ENCODE results near the gene SESN3.
"Not testable (repeated sequence)": the region's sequence is repeated elsewhere in the genome, so short reads cannot be mapped to it uniquely, and the experiment has no call there.

SESN3 gene
- 45.0 to 1,099 (median 91.7) reads per million in 9 experiments for total RNA-seq

GRCh38 chr11:95231127-95231880 lies at the start of gene SESN3:
Gene SESN3 (minus strand): TSS chr11:95231202. CDS start chr11:95230860, 342 bp downstream.
- H3K4me1 Mint-ChIP-seq (ENCODE audit: low read depth in 2 of 2) = peaks cover 17 to 30% of the 10 kb centered on the region in 2 donors
- ATAC-seq (replicated peaks) = peak; percentile 86

GRCh38 chr11:95279921-95280868 lies 49.2 kb upstream of the SESN3 start:
- no peak for DNase-seq
- H3K27me3 Mint-ChIP-seq = peaks cover 29 to 31% of the 10 kb centered on the region in 2 donors

More at GRCh38 chr11:95231127-95231880, at the start of gene SESN3:
- H3K27ac Mint-ChIP-seq = peak within 1 kb of the TSS in 1 of 2 donors; percentile 82
- H3K9me3 Mint-ChIP-seq = no peaks in the 10 kb centered on the region
- H3K27me3 Mint-ChIP-seq = no peaks in the 10 kb centered on the region
- H3K36me3 Mint-ChIP-seq (ENCODE audit: insufficient read depth) = peaks cover 11% of the 10 kb centered on the region
- peak; percentile 96 to 99 (median 98) for DNase-seq
- H3K4me3 Mint-ChIP-seq = no peak within 1 kb of the TSS

GRCh38 chr11:95277868-95278267 lies 46.9 kb upstream of the SESN3 start:
- H3K4me3 Mint-ChIP-seq = no peak overlapping the region
- H3K4me1 Mint-ChIP-seq (ENCODE audit: low read depth in 2 of 2) = no peaks in the 10 kb centered on the region
- no peaks in the 10 kb centered on the region for H3K9me3 Mint-ChIP-seq
- DNase-seq = no peak
- no peak for ATAC-seq (replicated peaks)
- H3K36me3 Mint-ChIP-seq (ENCODE audit: insufficient read depth) = no peaks in the 10 kb centered on the region
- no peak overlapping the region for H3K27ac Mint-ChIP-seq
- peaks cover 21 to 37% of the 10 kb centered on the region in 2 donors for H3K27me3 Mint-ChIP-seq

More at GRCh38 chr11:95279921-95280868, 49.2 kb upstream of the SESN3 start:
- Mint-ChIP-seq H3K4me1 (ENCODE audit: low read depth in 2 of 2) (no peaks in the 10 kb centered on the region), H3K27ac (no peak overlapping the region), H3K4me3 (no peak overlapping the region), H3K9me3 (no peaks in the 10 kb centered on the region), H3K36me3 (ENCODE audit: insufficient read depth) (no peaks in the 10 kb centered on the region)
- no peak for ATAC-seq (replicated peaks)

- Mint-ChIP-seq H3K27ac (no peak overlapping the region), H3K4me3 (no peak overlapping the region), H3K9me3 (no peaks in the 10 kb centered on the region), H3K27me3 (peaks cover 21 to 37% of the 10 kb centered on the region in 2 donors), H3K36me3 (ENCODE audit: insufficient read depth) (no peaks in the 10 kb centered on the region), H3K4me1 (ENCODE audit: low read depth in 2 of 2) (no peaks in the 10 kb centered on the region)
- no peak for ATAC-seq (replicated peaks)
- DNase-seq = no peak
Measured at GRCh38 chr11:95276139-95276538, 45.1 kb upstream of the SESN3 start.

- H3K36me3 Mint-ChIP-seq (ENCODE audit: insufficient read depth); H3K4me3 Mint-ChIP-seq; H3K9me3 Mint-ChIP-seq; H3K27ac Mint-ChIP-seq; DNase-seq; ATAC-seq (replicated peaks); H3K4me1 Mint-ChIP-seq (ENCODE audit: low read depth in 2 of 2): not testable (repeated sequence)
- peaks cover 17 to 28% of the 10 kb centered on the region in 2 donors for H3K27me3 Mint-ChIP-seq
Measured at GRCh38 chr11:95273618-95274017, 42.6 kb upstream of the SESN3 start.

GRCh38 chr11:95269036-95269819 lies 38.2 kb upstream of the SESN3 start:
- no peaks in the 10 kb centered on the region for H3K36me3 Mint-ChIP-seq (ENCODE audit: insufficient read depth)

GRCh38 chr11:95268391-95268790 lies 37.4 kb upstream of the SESN3 start:
- ATAC-seq (replicated peaks) (no peak), DNase-seq (no peak)
- Mint-ChIP-seq H3K36me3 (ENCODE audit: insufficient read depth) (no peaks in the 10 kb centered on the region), H3K4me1 (ENCODE audit: low read depth in 2 of 2) (peaks cover 0 to 1% of the 10 kb centered on the region in 2 donors), H3K4me3 (no peak overlapping the region), H3K27me3 (peaks cover 0 to 6% of the 10 kb centered on the region in 2 donors), H3K9me3 (no peaks in the 10 kb centered on the region), H3K27ac (peak overlapping the region in 1 of 2 donors; percentile 30)

More at GRCh38 chr11:95269036-95269819, 38.2 kb upstream of the SESN3 start:
- H3K4me1 Mint-ChIP-seq (ENCODE audit: low read depth in 2 of 2) = no peaks in the 10 kb centered on the region
- DNase-seq = no peak
- H3K27me3 Mint-ChIP-seq = peaks cover 0 to 6% of the 10 kb centered on the region in 2 donors
- H3K4me3 Mint-ChIP-seq = no peak overlapping the region
- no peak for ATAC-seq (replicated peaks)
- H3K9me3 Mint-ChIP-seq = no peaks in the 10 kb centered on the region
- no peak overlapping the region for H3K27ac Mint-ChIP-seq

- ATAC-seq (replicated peaks) (no peak), DNase-seq (no peak)
- H3K27ac Mint-ChIP-seq = no peak overlapping the region
- peaks cover 0 to 6% of the 10 kb centered on the region in 2 donors for H3K27me3 Mint-ChIP-seq
- H3K4me1 Mint-ChIP-seq (ENCODE audit: low read depth in 2 of 2) = peaks cover 0 to 2% of the 10 kb centered on the region in 2 donors
- no peaks in the 10 kb centered on the region for H3K9me3 Mint-ChIP-seq
- no peaks in the 10 kb centered on the region for H3K36me3 Mint-ChIP-seq (ENCODE audit: insufficient read depth)
- no peak overlapping the region for H3K4me3 Mint-ChIP-seq
Measured at GRCh38 chr11:95267601-95268213, 36.7 kb upstream of the SESN3 start.

GRCh38 chr11:95266751-95267374 lies 35.9 kb upstream of the SESN3 start:
- DNase-seq = no peak
- peaks cover 0 to 2% of the 10 kb centered on the region in 2 donors for H3K4me1 Mint-ChIP-seq (ENCODE audit: low read depth in 2 of 2)
- H3K36me3 Mint-ChIP-seq (ENCODE audit: insufficient read depth) = no peaks in the 10 kb centered on the region
- no peak overlapping the region for H3K4me3 Mint-ChIP-seq
- no peak for ATAC-seq (replicated peaks)
- peaks cover 0 to 6% of the 10 kb centered on the region in 2 donors for H3K27me3 Mint-ChIP-seq
- H3K9me3 Mint-ChIP-seq = no peaks in the 10 kb centered on the region
- H3K27ac Mint-ChIP-seq = no peak overlapping the region

- no peak overlapping the region for H3K4me3 Mint-ChIP-seq
- peaks cover 0 to 2% of the 10 kb centered on the region in 2 donors for H3K4me1 Mint-ChIP-seq (ENCODE audit: low read depth in 2 of 2)
- H3K9me3 Mint-ChIP-seq = no peaks in the 10 kb centered on the region
- peaks cover 0 to 6% of the 10 kb centered on the region in 2 donors for H3K27me3 Mint-ChIP-seq
- H3K27ac Mint-ChIP-seq = no peak overlapping the region
- no peak for DNase-seq
- no peaks in the 10 kb centered on the region for H3K36me3 Mint-ChIP-seq (ENCODE audit: insufficient read depth)
- no peak for ATAC-seq (replicated peaks)
Measured at GRCh38 chr11:95264881-95265280, 33.9 kb upstream of the SESN3 start.

GRCh38 chr11:95262994-95263765 lies 32.2 kb upstream of the SESN3 start:
- peaks cover 0 to 6% of the 10 kb centered on the region in 2 donors for H3K27me3 Mint-ChIP-seq
- peaks cover 0 to 2% of the 10 kb centered on the region in 2 donors for H3K4me1 Mint-ChIP-seq (ENCODE audit: low read depth in 2 of 2)
- DNase-seq (no peak), ATAC-seq (replicated peaks) (no peak)
- no peak overlapping the region for H3K4me3 Mint-ChIP-seq
- peaks cover 3% of the 10 kb centered on the region for H3K36me3 Mint-ChIP-seq (ENCODE audit: insufficient read depth)
- H3K27ac Mint-ChIP-seq = no peak overlapping the region
- no peaks in the 10 kb centered on the region for H3K9me3 Mint-ChIP-seq

All from effector memory CD8-positive, alpha-beta T cell (primary cell).